ENCODE measurements around the gene SLC24A2. TPM values are rescaled to one million over a fixed set of nuclear protein-coding genes. Genes with fewer than 3 reads are reported as not detected.

The SLC24A2 gene
- total RNA-seq, 8 experiments from 2014 or later: 0.56 to 24.0 (median 2.6) TPM

DNA sequence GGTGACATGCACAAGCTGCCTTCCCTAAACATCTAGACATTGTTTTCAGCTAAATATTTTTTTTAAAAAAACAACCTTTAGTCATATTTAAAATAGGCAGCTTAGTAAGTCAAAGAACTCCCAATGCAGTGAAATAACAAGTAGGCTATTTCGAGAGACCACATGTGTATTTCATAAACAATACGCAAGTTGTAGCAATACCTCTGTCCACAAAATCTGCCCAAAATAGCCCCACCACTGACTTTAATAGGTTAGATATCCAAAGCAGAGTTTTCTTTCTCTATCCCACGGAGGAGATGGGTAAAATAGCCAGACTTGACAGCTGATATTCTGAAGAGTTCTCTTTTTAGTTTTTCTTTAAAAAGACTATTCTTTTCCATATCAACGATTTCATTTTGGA is 1.2 kb downstream of the SLC24A2 start:
- Histone ChIP-seq H3K4me1 (replicated peaks in 1 of 2) (no peaks in the 10 kb centered on the region), H3K4me3 (peak overlapping the region in 4 of 5 donors; percentile 42 to 54 (median 44)), H3K27ac (no peak overlapping the region)
- ATAC-seq (replicated peaks in 6 of 8): no peak
- in situ Hi-C loops (cut with MboI; ENCODE audit: low pct_unique_long_range_greater_than_20kb in 2 of 9, low sequenced_read_pairs in 9 of 9, unreplicated experiment in 9 of 9): no loop called here
- WGBS, 10 experiments: 14 to 57% (median 32%) methylated on average over 1 to 4 of the region's 4 CpGs

DNA sequence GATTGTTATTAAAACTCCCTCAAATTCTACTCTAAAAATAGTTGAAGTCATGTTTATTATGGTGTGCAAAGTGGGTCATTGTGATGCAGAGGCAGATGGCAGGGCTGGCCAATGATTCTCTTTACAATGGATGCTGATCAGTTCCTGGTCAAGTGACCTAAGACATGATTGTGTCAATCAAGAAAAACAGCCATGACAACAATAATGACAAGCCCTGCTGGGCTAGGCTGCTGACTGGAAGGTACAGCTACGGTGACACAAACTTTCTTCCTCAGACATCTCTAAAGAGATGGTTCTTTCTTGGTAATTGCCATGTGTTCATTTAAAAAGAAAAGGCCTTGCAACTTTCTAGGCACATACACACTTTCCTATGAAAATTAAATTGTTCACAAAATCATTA is 3.6 kb downstream of the SLC24A2 start:
- ATAC-seq (replicated peaks in 6 of 8): no peak
- H3K4me1 ChIP-seq (replicated peaks in 1 of 2): no peaks in the 10 kb centered on the region
- H3K4me3 ChIP-seq: no peak overlapping the region
- in situ Hi-C loops (cut with MboI; ENCODE audit: low pct_unique_long_range_greater_than_20kb in 2 of 9, low sequenced_read_pairs in 9 of 9, unreplicated experiment in 9 of 9): no loop called here
- WGBS, 10 experiments: 0 to 100% (median 63%) methylated on average over 1 of the region's 1 CpG; no CpG with 5 or more reads in 4 of the 10 experiments
- no peak overlapping the region for H3K27ac ChIP-seq

DNA sequence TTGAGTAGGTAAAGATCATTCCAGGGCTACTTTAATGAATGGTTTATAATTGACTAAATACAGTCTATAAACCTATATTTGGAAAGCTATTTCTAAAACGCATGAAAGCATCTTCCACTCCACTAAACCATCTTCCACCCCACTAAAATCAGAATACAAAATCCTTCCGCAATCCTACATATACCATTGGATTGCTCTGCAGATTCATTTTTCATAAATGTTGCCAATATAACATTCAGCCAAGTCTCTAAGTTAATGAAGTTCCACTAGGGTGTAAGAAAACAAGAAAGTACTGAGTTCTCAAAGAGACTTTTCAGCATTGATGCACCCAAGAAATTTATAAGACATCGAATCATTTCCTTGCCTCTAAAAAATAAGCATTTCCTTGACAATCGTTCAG is 4.7 kb downstream of the SLC24A2 start:
- WGBS, 10 experiments: 24 to 100% (median 66%) methylated on average over 2 to 4 of the region's 4 CpGs; no CpG with 5 or more reads in 1 of the 10 experiments
- ATAC-seq (replicated peaks in 6 of 8): no peak
- Histone ChIP-seq H3K27ac (no peak overlapping the region), H3K4me3 (no peak overlapping the region), H3K4me1 (replicated peaks in 1 of 2) (no peaks in the 10 kb centered on the region)
- in situ Hi-C loops (cut with MboI; ENCODE audit: low pct_unique_long_range_greater_than_20kb in 2 of 9, low sequenced_read_pairs in 9 of 9, unreplicated experiment in 9 of 9): no loop called here

DNA sequence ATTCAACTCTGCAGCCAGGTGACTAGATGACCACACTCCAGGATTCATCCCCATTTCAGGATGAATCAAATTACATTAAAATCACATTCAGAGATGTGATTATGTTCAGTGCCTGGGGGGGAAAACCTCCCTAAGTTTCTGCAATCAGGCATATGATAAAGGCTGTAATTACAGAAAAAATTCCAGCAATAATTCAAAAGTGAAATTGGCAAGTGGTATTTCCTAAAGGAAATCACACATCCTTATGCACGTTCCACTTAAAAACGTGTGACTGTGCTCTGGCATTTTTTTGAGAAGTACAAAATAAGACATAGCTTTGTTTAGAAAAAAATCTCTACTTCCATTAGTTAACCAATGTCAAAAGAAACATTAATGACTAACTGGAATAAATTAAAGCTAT is 5.3 kb downstream of the SLC24A2 start:
- no peak for ATAC-seq (replicated peaks in 6 of 8)
- Histone ChIP-seq H3K27ac (no peak overlapping the region), H3K4me1 (replicated peaks in 1 of 2) (no peaks in the 10 kb centered on the region), H3K4me3 (no peak overlapping the region)
- in situ Hi-C loops (cut with MboI; ENCODE audit: low pct_unique_long_range_greater_than_20kb in 2 of 9, low sequenced_read_pairs in 9 of 9, unreplicated experiment in 9 of 9): no loop called here
- WGBS, 10 experiments: 13 to 87% (median 52%) methylated on average over 1 to 2 of the region's 2 CpGs; no CpG with 5 or more reads in 1 of the 10 experiments

DNA sequence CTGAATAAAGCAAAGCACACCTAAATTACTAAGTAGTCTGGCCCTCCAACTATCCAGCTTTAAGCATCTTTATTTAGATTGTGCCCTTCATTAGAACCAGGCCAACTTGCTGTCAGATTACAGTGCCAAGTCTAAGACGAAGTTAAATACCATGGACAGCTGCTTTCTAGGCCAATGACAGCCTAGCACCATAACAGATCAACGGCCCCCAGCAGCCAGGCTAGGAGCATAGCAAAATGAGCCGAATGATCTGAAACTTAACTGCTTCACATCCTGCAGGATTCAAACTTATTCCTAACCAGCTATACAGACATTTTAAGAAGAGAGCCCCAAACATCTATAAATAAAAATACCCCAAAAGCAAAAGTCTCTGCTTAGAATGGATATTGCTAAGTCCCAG is 6.8 kb downstream of the SLC24A2 start:
- in situ Hi-C loops (cut with MboI; ENCODE audit: low pct_unique_long_range_greater_than_20kb in 2 of 9, low sequenced_read_pairs in 9 of 9, unreplicated experiment in 9 of 9): no loop called here
- 0 to 79% (median 43%) methylated on average over 1 to 3 of the region's 3 CpGs; no CpG with 5 or more reads in 3 of the 10 experiments for WGBS, 10 experiments
- Histone ChIP-seq H3K27ac (no peak overlapping the region), H3K4me1 (replicated peaks in 1 of 2) (no peaks in the 10 kb centered on the region), H3K4me3 (no peak overlapping the region)
- peak in 5 of 8 experiments; percentile 25 to 81 (median 45) for ATAC-seq (replicated peaks in 6 of 8)

DNA sequence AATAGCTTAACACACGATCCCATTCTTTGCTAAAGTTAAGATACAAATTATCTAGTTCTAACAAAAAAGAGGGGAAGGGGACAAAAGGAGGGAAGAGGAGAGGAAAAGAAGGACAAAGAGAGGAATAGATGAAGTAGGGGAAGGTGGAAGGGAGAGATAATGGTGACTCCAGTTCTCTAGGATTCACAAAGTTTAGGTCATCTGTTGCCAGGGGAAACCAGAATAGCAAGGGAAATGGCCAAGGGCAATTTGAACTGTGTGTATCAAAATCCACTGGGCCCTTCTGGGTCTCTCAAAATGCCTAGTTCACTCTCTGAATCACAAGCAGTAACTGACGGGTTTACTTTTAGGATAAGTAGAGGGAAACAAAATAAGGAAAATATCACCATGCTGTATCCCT is 7.6 kb downstream of the SLC24A2 start:
- peak in 1 of 8 experiments; percentile 18 for ATAC-seq (replicated peaks in 6 of 8)
- in situ Hi-C loops (cut with MboI; ENCODE audit: low pct_unique_long_range_greater_than_20kb in 2 of 9, low sequenced_read_pairs in 9 of 9, unreplicated experiment in 9 of 9): no loop called here
- peaks cover 0 to 3% of the 10 kb centered on the region in 2 donors for H3K4me1 ChIP-seq (replicated peaks in 1 of 2)
- no peak overlapping the region for H3K4me3 ChIP-seq
- H3K27ac ChIP-seq: no peak overlapping the region
- 29 to 86% (median 72%) methylated on average over 1 to 2 of the region's 2 CpGs; no CpG with 5 or more reads in 1 of the 10 experiments for WGBS, 10 experiments

DNA sequence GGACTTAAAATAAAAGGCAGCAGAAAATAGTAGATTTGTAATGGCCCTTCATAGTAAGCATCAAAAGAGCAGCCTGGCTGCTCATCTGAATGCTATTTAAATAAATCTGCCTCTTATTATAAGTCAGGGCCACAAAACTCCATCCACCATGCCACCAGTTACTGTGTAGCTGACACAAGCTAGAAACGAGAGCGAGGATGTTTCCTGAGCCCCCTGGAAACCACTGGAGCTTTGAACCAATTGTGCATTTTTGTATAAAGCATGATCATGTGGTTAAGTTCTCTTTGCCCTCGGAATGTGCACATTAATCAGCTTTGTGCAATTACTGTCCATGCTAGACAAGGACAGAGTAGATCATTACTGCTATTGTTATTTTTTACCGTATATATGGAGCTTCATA is 17.4 kb downstream of the SLC24A2 start:
- 4 to 47% (median 40%) methylated on average over 1 to 4 of the region's 4 CpGs; no CpG with 5 or more reads in 2 of the 10 experiments for WGBS, 10 experiments
- in situ Hi-C loops (cut with MboI; ENCODE audit: low pct_unique_long_range_greater_than_20kb in 2 of 9, low sequenced_read_pairs in 9 of 9, unreplicated experiment in 9 of 9): no loop called here
- ATAC-seq (replicated peaks in 6 of 8): peak in 5 of 8 experiments; percentile 86 to 93 (median 88)
- Histone ChIP-seq H3K4me1 (replicated peaks in 1 of 2) (peaks cover 5 to 11% of the 10 kb centered on the region in 2 donors), H3K4me3 (no peak overlapping the region), H3K27ac (no peak overlapping the region)

DNA sequence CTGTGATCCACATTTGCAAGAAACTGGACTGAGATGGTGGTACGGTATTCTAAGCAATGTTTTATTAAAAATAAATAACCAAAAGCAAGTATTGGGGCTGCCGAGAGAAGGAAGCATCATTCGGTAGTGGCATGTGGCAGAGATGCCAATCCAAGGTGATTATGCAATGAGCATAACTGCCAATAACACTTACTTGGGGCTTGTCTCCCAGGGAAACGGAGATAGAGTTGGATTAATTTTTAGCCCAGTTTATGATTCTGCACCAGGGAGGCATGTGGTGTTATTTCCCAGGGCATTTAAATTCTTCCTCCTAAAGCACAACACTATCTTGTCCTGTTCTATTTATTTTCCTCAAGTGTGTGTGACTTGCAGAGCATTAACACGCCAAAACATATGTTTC is 17.9 kb downstream of the SLC24A2 start:
- in situ Hi-C loops (cut with MboI; ENCODE audit: low pct_unique_long_range_greater_than_20kb in 2 of 9, low sequenced_read_pairs in 9 of 9, unreplicated experiment in 9 of 9): no loop called here
- ATAC-seq (replicated peaks in 6 of 8): no peak
- Histone ChIP-seq H3K4me1 (replicated peaks in 1 of 2) (peaks cover 5 to 11% of the 10 kb centered on the region in 2 donors), H3K4me3 (no peak overlapping the region), H3K27ac (no peak overlapping the region)
- WGBS, 10 experiments: 25 to 100% (median 89%) methylated on average over 1 to 5 of the region's 5 CpGs

DNA sequence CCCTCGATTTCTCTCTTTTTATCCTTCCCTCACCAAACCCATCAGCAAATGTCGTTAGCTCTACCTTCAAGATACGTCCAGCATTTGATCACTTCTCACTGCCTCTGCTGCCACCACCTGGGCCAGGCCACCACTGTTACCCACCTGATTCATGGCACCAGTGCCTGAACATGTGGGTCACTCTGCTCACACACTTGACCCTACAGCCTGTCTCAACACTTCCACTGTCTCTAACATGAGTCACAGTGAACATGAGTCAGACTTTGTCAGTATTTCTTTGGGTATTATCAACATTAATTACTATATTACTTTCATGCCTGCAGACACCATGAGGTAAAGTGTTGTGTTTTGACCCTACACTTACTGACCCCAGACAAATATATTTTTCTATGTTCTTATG is 19.6 kb downstream of the SLC24A2 start:
- in situ Hi-C loops (cut with MboI; ENCODE audit: low pct_unique_long_range_greater_than_20kb in 2 of 9, low sequenced_read_pairs in 9 of 9, unreplicated experiment in 9 of 9): no loop called here
- peak in 5 of 8 experiments; percentile 50 to 79 (median 52) for ATAC-seq (replicated peaks in 6 of 8)
- Histone ChIP-seq H3K4me1 (replicated peaks in 1 of 2) (peaks cover 5 to 11% of the 10 kb centered on the region in 2 donors), H3K4me3 (no peak overlapping the region), H3K27ac (no peak overlapping the region)
- 22 to 90% (median 68%) methylated on average over 1 to 3 of the region's 3 CpGs; no CpG with 5 or more reads in 2 of the 10 experiments for WGBS, 10 experiments

DNA sequence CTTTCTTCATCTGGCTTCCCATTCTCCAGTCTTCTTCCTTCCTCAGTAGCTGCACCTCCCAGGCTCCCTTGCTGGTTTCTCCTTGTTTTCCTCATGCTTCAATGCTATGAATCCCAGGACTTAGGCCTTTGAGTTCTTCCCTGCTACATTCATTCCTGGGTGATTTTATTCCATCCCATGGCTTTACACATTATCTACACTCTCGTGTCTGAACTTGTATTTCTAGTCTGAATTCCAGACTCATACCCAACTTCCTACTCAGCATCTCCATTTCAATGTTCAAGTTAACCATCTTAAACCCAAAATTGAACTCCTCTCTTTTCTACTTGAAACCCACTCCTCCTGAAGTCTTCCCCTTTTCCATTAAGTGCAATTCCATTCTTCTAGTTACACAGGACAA is 20.0 kb downstream of the SLC24A2 start:
- in situ Hi-C loops (cut with MboI; ENCODE audit: low pct_unique_long_range_greater_than_20kb in 2 of 9, low sequenced_read_pairs in 9 of 9, unreplicated experiment in 9 of 9): no loop called here
- no peak for ATAC-seq (replicated peaks in 6 of 8)
- Histone ChIP-seq H3K4me1 (replicated peaks in 1 of 2) (peaks cover 5 to 11% of the 10 kb centered on the region in 2 donors), H3K4me3 (no peak overlapping the region), H3K27ac (no peak overlapping the region)
- 0 to 71% (median 13%) methylated on average over 1 of the region's 1 CpG; no CpG with 5 or more reads in 5 of the 10 experiments for WGBS, 10 experiments

DNA sequence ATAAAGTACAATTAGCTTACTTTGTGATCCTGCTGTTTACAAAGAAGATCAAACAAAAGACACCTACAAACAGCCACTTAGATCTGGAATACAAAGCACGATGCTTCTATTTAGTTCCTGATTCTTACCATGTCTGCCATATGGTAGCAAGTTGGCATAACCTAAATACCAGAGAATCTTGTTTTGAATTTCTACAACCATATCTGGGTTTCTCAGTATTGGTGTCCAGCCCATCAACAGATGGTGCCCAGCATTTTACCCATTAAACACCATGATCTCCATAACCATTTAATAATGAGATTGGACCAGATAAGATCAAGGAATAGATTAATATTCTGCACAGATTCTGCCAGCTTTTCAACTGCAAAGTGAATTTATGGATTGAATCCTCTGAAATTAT is 29.8 kb downstream of the SLC24A2 start:
- in situ Hi-C loops (cut with MboI; ENCODE audit: low pct_unique_long_range_greater_than_20kb in 2 of 9, low sequenced_read_pairs in 9 of 9, unreplicated experiment in 9 of 9): no loop called here
- no peak for ATAC-seq (replicated peaks in 6 of 8)
- 0 to 100% (median 55%) methylated on average over 1 of the region's 1 CpG; no CpG with 5 or more reads in 2 of the 10 experiments for WGBS, 10 experiments
- Histone ChIP-seq H3K27ac (no peak overlapping the region), H3K4me3 (no peak overlapping the region), H3K4me1 (replicated peaks in 1 of 2) (no peaks in the 10 kb centered on the region)

DNA sequence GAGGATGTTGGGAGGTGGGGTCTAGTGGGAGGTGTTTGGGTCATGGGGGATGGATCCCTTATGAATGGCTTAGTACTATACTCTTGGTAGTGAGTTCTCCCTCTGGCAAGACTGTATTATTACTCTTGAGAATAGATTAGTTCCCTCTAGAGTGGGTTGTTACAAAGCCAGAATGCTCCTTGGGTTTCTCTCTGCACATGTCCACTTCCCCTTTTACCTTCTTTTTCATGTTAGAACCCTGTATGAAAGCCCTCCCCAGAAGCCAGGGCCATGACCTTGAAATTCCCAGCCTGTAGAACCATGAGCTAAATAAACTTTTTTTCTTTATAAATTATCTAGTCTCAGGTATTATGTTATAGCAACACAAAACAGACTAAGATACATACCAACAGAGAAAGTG is 31.1 kb downstream of the SLC24A2 start:
- peak in 1 of 8 experiments; percentile 36 for ATAC-seq (replicated peaks in 6 of 8)
- H3K4me1 ChIP-seq (replicated peaks in 1 of 2): no peaks in the 10 kb centered on the region
- in situ Hi-C loops (cut with MboI; ENCODE audit: low pct_unique_long_range_greater_than_20kb in 2 of 9, low sequenced_read_pairs in 9 of 9, unreplicated experiment in 9 of 9): no loop called here
- no peak overlapping the region for H3K27ac ChIP-seq
- no peak overlapping the region for H3K4me3 ChIP-seq

DNA sequence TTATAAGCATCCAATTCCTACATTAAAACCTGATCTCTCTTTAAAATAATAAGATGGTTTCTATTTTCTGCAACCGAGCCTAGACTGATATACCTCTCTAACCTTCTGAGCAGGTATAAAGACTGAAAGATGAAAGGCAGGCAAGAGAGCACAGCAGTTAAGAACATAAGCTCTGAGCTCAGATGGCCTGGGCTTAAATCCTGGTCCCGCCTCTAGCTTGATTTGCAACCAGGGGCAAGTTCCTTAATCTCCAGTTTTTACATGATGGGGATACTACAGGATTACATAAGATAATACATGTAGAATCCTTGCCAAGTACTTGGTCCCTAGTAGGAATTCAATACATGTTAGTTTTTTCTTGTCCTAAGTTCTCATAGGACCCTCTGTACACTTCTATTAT is 33.9 kb downstream of the SLC24A2 start:
- 0 to 100% (median 68%) methylated on average over 1 to 2 of the region's 2 CpGs; no CpG with 5 or more reads in 4 of the 10 experiments for WGBS, 10 experiments
- Histone ChIP-seq H3K27ac (no peak overlapping the region), H3K4me3 (no peak overlapping the region), H3K4me1 (replicated peaks in 1 of 2) (no peaks in the 10 kb centered on the region)
- in situ Hi-C loops (cut with MboI; ENCODE audit: low pct_unique_long_range_greater_than_20kb in 2 of 9, low sequenced_read_pairs in 9 of 9, unreplicated experiment in 9 of 9): no loop called here
- peak in 1 of 8 experiments; percentile 36 for ATAC-seq (replicated peaks in 6 of 8)
